Ishikawa (cell line): ENCODE results near the gene BEAN1.

ENCODE experiments used
- CEBPB ChIP-seq: IDR thresholded peaks from 2 replicates; pipeline ENCODE4 v1.6.1; 2012
- CREB1 ChIP-seq: IDR thresholded peaks from 2 replicates; pipeline ENCODE4 v1.6.1; 2012; ENCODE audit warnings: low read depth
- EGR1 ChIP-seq: IDR thresholded peaks from 2 replicates; pipeline ENCODE4 v1.6.1; 2012
- EP300 ChIP-seq: IDR thresholded peaks from 2 replicates; pipeline ENCODE4 v1.6.1; 2012; ENCODE audit warnings: borderline replicate concordance
- FOXM1 ChIP-seq: IDR thresholded peaks from 2 replicates; pipeline ENCODE4 v1.6.1; 2012; ENCODE audit warnings: low read depth, borderline replicate concordance
- MAX ChIP-seq: IDR thresholded peaks from 2 replicates; pipeline ENCODE4 v1.6.1; 2012
- NFIC ChIP-seq: IDR thresholded peaks from 2 replicates; pipeline ENCODE4 v1.6.1; 2012
- RAD21 ChIP-seq: IDR thresholded peaks from 2 replicates; pipeline ENCODE4 v1.6.1; 2012; ENCODE audit warnings: low read depth
- REST ChIP-seq: IDR thresholded peaks from 2 replicates; pipeline ENCODE4 v1.6.1; 2012; ENCODE audit warnings: low read depth, mild to moderate bottlenecking
- TAF1 ChIP-seq: IDR thresholded peaks from 2 replicates; pipeline ENCODE4 v1.6.1; 2012; ENCODE audit warnings: low read depth, mild to moderate bottlenecking
- TCF12 ChIP-seq: IDR thresholded peaks from 2 replicates; pipeline ENCODE4 v1.6.1; 2012; ENCODE audit warnings: low read depth
- TEAD4 ChIP-seq: IDR thresholded peaks from 2 replicates; pipeline ENCODE4 v1.6.1; 2012
- USF1 ChIP-seq: IDR thresholded peaks from 2 replicates; pipeline ENCODE4 v1.6.1; 2012
- YY1 ChIP-seq: IDR thresholded peaks from 2 replicates; pipeline ENCODE4 v1.6.1; 2012; ENCODE audit warnings: low read depth
- ZBTB7A ChIP-seq: IDR thresholded peaks from 2 replicates; pipeline ENCODE4 v1.6.1; 2012; ENCODE audit warnings: low read depth

The BEAN1 gene

GRCh38 chr16:66502020-66502913 lies 75.2 kb downstream of the BEAN1 start:
- TF ChIP-seq EGR1: no peak
- TF ChIP-seq USF1: no peak
- TF ChIP-seq CEBPB: no peak

GRCh38 chr16:66503030-66503429 lies 75.9 kb downstream of the BEAN1 start:
- TF ChIP-seq CEBPB (no peak), MAX (no peak), FOXM1 (no peak), YY1 (no peak), CREB1 (no peak), USF1 (no peak), EP300 (no peak), NFIC (no peak), ZBTB7A (no peak), REST (no peak), EGR1 (no peak)

GRCh38 chr16:66503612-66504011 lies 76.5 kb downstream of the BEAN1 start:
- TF ChIP-seq YY1: no peak
- no peak for TF ChIP-seq EP300
- TF ChIP-seq RAD21: no peak
- TF ChIP-seq MAX: no peak
- no peak for TF ChIP-seq ZBTB7A
- TF ChIP-seq CREB1: no peak
- no peak for TF ChIP-seq NFIC
- TF ChIP-seq EGR1: no peak
- TF ChIP-seq TAF1: no peak
- no peak for TF ChIP-seq TCF12
- TF ChIP-seq CEBPB: no peak

- TF ChIP-seq NFIC (no peak), USF1 (no peak), MAX (no peak), REST (no peak), EP300 (no peak), RAD21 (no peak), CEBPB (no peak), TEAD4 (no peak), EGR1 (no peak), TCF12 (no peak), TAF1 (no peak), ZBTB7A (no peak), CREB1 (no peak)
These were observed 80.7 kb downstream of the BEAN1 start for GRCh38 chr16:66507731-66508239.

GRCh38 chr16:66508248-66508913 lies 81.3 kb downstream of the BEAN1 start:
- TF ChIP-seq ZBTB7A (no peak), CEBPB (0 out of 2 replicates have a peak, but pooled peaks have one; percentile 43), REST (no peak), TCF12 (peak; percentile 92), RAD21 (peak; percentile 4; the same call in 1 of the 2 replicates), YY1 (peak; percentile 48; the same call in 1 of the 2 replicates), CREB1 (no peak), EGR1 (no peak), TAF1 (no peak), NFIC (peak; percentile 98), EP300 (peak; percentile 94), FOXM1 (peak; percentile 84; the same call in 1 of the 2 replicates), MAX (no peak), TEAD4 (peak; percentile 83)
